Stimulated activated CD8-positive, alpha-beta memory T cell treated with anti-CD3 and anti-CD28 coated beads, Interleukin-12 subunit alpha, Interleukin-12 subunit beta, amount 100 ng/mL, for 4 hours (primary cell): ENCODE data around the gene SMG1.
"Not testable (repeated sequence)": the region's sequence is repeated elsewhere in the genome, so short reads cannot be mapped to it uniquely, and the experiment has no call there.

Source experiments
- DNase-seq: peaks from one replicate; pipeline ENCODE4 v3.0.0-alpha.2; 2020; ENCODE audit warnings: low read depth

Gene SMG1

DNA sequence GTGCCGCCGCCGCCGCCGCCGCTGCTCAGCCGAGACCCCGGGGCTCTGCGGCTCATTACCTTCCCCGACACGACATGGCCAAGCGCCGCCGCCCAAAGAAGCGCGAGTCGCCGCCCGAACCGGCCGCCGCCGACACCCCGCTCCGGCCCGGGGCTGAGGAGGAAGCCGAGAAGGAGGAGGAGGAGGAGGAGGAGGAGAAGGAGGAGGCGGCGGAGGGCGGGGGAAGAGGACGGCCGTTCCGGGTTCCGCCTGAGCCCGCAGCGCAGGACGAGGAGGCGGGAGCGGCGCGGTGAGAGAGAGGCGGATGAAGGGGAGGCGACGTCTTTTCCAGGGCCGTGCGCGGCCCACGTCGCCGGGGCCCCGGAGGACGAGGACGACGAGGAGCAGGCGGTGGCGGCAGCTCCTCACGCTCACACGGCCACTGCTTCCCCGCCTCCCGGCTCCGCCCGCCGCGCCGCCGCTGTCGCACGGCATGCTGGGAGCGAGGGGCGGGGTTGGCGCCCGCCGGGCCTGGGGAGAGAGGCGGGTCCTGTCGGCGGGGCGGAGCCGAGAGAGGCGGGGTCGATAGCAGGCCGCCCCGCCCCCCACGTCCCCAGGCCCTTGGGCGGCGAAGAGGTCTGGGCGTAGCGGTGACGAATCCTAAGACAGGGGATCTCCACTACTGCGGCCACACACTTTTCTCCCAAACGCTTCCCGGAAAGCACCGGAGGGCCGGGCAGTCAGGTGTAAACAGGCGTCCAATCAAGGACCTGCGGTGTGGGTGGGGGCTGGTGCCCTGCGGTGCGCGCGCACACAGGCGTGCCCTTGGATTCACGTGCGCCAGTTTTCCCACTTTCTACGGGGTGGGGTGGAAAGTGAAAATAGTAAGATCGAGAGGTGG lies at the start of gene SMG1:
TSS of gene SMG1 (minus strand) at position 423 of the 880 bp plus-strand sequence. CDS start at position 56, 367 bp downstream.
- DNase-seq: peak; percentile 91

DNA sequence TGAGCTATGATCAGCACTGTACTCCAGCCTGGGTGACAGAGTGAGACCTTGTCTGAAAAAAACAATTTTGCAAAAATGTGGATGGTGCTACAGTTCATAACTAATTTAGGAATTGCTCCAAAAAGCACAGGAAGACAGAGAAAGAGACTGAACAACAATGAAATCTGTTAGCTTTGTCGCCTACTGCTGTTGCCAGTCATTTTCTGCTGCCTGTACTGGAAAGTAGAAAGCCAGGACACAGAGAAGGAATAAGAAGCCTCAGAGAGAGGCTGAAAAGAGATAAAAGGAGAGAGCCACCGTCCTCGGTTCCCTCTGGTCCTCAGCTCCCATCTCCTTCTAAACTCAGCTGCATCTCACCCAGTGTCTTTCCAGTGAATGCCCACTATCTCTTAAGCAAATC lies 48.9 kb upstream of the SMG1 start:
- no peak for DNase-seq

DNA sequence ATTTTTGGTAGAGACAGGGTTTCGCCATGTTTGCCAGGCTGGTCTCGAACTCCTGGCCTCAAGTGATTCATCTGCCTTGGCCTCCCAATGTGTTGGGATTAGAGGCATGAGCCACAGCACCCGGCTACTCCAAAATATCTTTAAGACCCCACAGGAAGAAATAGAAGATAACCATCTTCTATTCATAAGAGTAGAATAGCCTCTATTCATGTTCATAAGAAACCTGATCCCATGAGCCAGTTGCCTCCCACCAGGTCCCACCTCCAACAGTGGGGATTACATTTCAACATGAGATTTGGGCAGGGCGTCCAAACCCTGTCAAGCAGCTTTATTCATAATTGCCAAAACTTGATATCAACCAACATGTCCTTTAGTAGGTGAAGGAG lies 43.6 kb upstream of the SMG1 start:
- no peak for DNase-seq

DNA sequence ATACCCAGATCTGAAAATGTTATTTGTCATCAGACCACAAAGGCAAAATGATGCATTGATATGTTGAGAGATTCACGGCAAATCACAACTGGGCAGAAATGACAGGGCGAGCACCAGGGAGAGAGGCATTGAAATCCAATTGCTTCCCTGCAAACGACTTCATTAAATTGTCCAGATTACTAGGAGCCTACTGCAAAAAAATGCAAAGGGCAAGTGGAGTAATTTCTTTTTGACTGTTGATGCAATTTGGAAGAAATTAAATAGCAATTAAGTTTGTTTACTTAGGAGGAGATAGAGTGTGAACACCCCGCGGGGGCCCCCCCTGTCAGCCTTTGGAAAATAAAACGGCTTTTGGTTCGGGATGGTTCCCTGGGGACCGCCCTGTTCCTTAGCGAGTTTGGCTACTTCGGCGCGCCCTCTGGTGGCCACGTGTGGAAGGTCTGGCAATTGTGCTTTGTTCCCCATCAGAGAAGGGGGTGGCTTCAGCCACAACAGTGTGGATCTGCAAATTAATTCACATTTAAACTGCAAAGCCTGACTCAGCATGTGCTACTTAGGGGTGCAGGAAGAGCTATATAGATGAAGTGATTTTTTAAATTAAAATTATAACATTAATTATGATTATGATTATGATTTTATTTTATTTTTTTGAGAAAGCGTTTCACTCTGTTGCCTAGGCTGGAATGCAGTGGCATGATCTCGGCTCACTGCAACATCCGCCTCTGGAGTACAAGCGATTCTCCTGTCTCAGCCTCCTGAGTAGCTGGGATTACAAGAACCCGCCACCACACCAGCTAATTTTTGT lies 43.0 kb upstream of the SMG1 start:
- DNase-seq: peak; percentile 56

DNA sequence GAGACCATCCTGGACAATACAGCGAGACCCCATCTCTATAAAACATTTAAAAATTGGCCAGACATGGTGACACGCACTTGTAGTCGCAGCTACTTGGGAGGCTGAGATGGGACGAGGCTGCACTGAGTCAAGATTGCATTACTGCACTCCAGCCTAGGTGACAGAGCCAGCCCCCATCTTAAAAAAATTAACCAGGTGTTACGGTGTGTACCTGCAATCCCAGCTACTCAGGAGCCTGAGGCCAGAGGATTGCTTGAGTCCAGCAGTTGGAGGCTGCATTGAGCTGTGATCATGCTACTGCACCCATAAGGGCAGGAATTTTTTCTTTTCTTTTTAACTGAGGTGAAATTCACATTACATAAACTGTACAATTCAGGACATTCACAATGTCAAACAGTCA lies 40.6 kb upstream of the SMG1 start:
- no peak for DNase-seq

DNA sequence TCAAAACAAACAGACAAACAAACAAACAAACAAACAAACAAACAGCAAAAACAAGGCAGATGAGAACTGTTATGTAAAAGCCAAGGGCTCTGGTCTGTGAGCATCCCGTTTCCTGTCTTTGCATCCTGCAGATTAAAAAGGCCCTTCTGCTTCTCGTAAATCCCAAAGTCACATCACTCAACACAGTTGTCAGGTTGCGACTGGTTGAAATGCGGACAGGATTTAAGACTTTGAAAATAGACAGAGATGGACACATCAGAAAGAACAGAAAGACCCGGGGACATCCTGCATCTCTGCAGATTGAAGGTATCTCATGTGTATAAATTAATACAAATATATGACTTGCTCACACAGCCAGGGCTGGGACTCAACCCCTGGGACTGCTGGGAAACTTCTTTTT lies 39.3 kb upstream of the SMG1 start:
- no peak for DNase-seq

DNA sequence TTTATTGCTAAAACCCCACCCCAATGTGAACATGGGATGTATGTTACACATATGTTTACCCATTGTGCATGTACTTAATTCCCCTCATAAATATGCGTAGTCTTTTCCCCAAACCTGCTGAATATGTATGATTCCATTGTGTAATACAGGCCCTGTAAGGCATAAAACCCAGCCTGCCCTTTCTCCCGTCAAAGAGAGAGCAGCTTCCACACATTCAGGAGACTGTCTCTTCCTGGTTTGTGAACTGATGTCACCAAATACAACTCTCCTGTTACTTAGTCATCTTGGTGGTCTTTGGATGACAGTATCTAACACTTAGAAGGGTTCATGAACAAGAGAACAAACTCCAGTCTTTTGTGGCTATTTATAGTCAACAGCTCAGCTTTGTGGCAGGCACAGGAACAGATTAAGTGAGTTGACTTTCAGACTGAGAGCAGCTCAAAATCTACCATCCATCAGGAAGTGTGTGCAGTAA lies 32.9 kb upstream of the SMG1 start:
- no peak for DNase-seq

DNA sequence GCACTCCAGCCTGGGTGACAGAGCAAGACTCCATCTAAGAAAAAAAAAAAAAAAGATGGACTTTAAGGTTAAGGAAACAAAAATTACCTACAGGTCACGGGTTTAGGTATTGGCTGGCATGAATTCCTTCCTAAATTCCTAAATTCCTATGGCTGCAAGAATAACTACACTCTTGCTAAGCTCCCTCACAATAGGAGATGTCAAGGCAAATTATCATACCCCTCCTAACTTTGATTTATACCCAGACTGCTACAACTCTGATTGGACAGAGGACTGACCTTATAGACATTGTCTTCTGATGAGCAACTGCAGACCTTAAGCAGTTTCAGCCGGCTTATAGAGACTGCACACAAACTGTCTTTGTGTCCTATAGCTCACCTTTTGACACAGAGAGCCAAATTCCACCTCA lies 32.4 kb upstream of the SMG1 start:
- DNase-seq: no peak

DNA sequence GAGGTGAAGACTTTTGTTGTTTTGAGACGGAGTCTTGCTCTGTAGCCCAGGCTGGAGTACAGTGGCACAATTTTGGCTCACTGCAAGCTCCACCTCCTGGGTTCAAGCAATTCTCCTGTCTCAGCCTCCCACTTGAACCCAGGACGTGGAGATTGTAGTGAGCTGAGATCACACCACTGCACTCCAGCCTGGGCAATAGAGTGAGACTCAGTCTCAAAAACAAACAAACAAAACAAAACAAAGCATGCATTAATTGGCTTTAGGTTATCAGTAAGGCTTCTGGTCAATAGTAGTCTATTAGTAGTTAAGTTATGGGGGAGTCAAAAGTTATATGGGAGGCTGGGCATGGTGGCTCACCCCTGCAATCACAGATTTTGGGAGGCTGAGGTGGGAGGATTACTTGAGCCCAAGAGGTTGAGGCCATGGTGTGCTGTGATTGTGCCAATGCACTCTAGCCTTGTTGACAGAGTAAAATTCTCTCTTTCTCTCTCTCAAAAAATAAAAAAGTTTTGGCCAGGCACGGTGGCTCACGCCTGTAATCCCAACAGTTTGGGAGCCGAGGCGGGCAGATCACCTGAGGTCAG lies 30.5 kb upstream of the SMG1 start:
- DNase-seq: not testable (repeated sequence)

DNA sequence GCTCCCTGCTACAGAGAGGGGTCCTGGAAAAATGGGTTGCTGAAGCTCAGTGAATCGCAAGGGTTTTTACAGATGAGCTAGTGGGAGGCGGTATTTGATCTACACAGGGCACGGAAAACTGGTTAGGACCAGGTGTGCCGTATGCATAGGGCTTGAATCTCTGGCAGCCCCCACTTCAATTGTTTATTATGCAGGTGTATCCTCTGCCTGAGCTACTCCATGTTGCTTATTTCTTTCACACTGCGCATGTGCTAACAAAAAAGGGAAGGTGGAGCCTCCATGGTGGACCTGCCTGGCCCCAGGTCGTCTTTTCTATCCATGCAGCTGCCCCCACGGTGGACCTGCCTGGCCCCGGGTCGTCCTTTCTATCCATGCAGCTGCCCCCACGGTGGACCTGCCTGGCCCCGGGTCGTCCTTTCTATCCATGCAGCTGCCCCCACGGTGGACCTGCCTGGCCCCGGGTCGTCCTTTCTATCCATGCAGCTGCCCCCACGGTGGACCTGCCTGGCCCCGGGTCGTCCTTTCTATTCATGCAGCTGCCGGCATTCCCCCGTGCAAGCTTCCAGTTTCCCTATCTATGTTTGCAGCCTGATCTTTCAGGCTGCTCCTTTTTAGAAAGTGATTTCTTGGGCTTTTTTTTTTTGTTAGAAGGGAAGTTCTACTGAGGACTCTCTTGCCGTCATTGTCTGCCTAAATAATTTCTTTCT lies 29.8 kb upstream of the SMG1 start:
- DNase-seq: not testable (repeated sequence)

DNA sequence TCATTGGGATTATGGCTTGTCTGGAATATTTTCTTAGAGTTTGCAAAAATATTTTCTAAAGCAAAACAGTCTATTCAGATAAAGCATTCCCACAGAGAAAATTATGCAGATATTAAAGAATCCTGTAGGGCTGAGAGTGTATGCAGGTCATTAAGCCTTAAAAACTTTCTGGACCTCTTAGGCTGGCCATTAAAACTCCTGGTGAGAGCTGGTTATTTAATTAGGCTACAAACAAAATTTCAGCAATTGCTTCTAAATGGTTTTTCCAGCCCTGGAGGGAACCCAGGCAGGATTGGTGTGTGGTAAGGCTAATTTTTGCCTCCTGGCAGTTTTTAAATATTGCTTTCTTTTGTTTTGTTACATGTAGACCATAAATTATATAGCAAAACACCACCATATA lies 27.3 kb upstream of the SMG1 start:
- DNase-seq: no peak

DNA sequence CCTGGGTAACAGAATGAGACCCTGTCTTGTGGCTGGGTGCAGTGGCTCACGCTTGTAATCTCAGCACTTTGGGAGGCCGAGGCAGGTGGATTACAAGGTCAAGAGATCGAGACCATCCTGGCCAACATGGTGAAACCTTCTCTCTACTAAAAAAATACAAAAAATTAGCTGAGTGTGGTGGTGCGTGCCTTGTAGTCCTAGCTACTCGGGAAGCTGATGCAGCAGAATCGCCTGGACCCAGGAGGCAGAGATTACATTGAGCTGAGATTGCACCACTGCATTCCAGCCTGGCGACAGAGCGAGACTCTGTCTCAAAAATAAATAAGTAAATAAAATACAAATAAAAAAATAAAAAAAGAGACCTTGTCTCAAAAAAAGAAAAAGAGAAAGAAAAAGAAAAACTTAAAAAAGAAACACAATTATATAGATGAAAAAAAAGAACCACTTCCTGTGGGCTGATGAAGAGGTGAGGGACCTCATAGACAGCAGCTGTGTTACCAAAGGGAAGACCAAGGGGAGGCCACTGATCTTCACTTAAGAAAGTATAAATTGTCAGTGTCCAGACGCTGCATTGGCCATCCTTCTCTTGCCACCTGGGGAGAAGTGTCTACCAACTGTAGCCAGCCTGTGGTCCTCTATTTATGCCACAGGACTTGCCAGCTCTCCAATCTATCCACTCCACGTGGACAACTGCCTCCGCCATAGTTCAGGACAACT lies 24.4 kb upstream of the SMG1 start:
- no peak for DNase-seq

DNA sequence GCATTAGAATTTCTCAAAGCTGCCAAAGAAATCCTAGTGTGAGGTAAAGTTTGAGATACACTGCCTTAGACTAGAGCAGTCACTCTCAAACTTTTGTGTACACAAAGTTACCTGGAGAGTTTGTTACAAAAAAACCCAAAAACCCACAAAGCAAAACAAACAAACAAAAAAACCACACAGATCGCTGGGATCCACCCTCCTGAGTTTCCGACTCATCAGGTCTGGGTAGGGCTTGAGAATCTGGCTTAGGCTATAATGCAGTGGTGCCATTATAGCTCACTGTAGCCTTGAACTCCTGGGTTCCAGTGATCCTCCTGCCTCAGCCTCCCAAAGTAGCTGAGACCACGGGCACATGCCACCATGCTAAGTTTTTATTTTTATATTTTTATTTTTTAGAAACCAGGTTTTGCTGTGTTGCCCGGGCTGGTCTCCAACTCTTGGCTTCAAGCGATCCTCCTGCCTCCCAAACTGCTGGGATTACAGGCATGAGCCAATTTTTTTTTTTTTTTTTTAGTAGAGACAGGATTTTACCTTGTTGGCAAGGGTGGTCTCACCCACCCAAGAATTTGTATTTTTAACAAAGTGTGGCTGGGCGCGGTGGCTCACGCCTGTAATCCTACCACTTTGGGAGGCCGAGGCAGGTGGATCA lies 22.3 kb upstream of the SMG1 start:
- DNase-seq: no peak

DNA sequence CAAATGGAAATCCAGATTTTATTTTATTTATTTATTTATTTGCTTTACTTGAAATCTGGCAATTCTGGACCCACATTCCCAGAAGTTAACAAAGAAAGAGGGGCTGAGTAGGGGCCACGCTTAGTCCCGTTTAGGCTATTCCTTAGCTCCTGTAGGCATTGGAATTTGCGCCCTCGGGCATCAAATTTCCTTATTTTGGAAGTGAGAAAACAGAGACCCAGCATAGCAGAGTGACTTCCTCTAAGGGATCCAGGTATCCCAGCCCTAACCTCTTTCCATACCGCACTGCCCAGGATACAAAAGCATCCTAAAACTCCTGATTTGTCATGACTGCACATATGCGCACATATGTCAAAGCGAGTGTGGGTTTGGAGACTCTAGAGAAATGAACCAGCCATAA lies 19.0 kb upstream of the SMG1 start:
- DNase-seq: no peak

DNA sequence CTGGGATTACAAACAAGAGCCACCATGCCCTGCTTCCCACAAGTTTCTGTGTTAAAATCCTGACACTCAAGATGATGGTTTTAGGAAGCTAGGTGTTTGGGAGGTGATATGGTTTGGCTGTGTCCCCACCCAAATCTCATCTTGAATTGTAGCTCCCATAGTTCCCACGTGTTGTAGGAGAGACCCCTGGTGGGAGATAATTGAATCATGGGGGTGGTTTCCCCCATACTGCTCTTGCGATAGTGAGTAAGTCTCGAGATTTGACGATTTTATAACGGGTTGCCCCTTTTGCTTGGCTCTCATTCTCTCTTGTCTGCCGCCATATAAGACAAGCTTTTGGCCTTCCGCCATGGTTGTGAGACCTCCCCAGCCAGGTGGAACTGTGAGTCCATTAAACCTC lies 17.2 kb upstream of the SMG1 start:
- DNase-seq: no peak

DNA sequence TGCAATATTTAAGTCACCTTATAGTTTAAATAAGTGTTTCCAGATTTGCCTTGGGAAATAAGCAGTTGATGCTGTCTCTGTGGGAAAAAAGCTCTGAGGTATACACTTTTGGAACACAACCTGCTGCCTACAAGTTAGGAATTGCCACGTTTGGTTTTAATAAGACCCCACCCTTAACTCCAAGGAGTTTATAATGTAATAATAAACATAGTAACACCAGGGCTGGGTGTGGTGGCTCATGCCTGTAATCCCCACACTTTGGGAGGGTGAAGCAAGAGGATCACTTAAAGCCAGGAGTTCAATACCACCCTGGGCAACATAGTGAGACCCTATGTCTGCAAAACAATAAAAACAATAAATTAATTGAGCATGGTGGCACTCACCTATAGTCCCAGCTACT lies 15.9 kb upstream of the SMG1 start:
- DNase-seq: no peak

DNA sequence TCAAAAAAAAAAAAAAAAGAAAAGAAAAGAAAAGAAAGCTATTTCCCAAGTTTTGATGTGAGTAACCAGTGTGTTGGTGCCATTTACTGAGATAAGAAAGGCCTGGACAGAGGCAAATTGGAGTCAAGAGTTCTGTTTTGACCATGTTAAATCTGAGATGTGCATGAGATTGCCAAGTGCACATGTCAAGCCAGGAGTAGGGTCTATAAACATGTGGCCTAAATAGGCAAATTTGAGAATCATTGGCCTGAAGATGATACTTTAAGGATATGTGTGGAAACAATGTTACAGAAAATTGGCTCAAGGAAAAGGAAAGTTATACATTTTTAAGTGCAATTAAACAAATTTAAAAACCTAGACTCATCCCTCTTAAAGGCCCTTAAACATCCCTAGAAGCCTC lies 15.3 kb upstream of the SMG1 start:
- DNase-seq: no peak

DNA sequence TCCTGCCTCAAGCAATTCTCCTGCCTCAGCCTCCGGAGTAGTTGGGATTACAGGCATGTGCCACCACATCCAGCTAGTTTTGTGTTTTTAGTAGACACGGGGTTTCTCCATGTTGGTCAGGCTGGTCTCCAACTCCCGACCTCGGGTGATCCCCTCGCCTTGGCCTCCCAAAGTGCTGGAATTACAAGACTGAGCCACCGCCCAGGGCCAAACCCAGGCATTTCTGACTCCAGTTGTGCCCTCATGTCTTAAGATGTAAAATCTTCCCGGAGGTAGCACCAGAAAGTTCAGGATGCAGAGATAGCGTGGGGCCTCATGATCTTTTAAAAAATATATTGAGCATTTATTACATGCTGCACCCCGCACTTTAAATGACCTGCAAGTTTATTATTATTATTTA lies 12.8 kb upstream of the SMG1 start:
- DNase-seq: no peak

DNA sequence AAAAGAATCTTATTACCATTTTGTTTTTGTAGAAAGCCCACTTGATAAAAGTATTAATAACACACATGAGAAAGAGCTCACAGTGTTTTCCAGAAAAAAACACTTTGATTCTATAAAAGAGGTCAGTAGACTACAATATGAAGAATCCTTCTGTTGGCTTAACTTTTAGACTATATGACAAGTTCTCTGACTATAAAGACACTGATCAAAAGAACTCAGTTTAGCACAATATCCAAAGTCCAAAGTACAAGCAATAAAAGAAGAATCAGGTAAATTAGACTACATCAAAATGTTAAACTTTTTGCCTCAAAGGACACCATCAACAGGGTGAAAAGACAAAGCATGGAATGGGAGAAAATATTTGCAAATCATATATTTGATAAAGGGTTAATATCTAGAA lies 11.2 kb upstream of the SMG1 start:
- DNase-seq: no peak

DNA sequence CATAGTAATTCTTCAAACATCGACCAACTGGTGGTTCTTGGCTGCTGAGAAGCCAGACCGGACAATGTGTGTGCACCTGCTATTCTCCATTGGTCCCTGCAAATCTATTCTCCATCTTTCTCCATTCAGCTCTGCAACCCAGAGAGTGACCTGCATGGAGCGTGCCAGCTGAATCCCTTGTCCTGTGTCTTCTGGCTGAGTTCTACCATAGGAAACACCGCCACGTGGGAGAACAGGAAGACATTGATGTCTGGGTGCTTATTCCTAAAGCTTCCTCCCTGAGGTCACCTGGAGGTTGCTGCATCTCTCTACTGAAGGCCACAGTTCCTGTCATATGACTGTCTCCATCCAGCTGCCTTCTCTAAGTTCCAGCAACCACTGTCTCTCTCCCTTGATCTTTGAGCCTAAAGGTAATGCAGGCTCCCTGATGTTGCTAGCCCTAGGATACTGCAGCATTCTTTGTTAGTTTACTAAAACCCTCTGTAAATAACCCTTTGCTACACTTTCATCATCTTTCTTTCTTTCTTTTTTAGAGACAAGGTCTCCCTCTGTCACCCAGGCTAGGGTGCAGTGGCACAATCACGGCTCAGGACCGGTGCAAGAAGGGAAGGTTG lies 10.6 kb upstream of the SMG1 start:
- no peak for DNase-seq

DNA sequence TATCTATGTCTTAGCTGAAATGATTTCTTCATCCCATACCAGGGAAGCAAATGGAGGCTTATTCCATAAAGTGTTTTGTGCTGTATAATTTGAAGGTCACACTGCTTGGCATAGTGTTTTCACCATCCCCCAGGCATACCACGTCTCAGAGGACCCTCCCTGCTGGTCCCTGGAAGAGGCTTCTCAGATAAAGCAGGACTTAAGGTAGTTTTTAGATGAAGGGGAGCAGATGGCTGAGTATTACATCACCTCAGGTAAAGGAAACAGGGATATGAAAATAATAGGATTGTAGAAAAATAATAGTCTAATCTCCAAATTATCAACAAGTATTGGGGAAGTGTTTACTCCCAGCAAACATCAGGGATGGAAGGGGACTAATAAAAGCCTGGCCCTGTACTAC lies 7.3 kb upstream of the SMG1 start:
- no peak for DNase-seq
